Activated effector memory CD4-positive, alpha-beta T cell treated with Interleukin-2 at 50 U/mL for 16 hours (primary cell): ENCODE data around the gene SEMG2.

Experiments used
- DNase-seq: peaks from one replicate; pipeline ENCODE4 v3.0.0-alpha.2; 2020

The SEMG2 gene

DNA sequence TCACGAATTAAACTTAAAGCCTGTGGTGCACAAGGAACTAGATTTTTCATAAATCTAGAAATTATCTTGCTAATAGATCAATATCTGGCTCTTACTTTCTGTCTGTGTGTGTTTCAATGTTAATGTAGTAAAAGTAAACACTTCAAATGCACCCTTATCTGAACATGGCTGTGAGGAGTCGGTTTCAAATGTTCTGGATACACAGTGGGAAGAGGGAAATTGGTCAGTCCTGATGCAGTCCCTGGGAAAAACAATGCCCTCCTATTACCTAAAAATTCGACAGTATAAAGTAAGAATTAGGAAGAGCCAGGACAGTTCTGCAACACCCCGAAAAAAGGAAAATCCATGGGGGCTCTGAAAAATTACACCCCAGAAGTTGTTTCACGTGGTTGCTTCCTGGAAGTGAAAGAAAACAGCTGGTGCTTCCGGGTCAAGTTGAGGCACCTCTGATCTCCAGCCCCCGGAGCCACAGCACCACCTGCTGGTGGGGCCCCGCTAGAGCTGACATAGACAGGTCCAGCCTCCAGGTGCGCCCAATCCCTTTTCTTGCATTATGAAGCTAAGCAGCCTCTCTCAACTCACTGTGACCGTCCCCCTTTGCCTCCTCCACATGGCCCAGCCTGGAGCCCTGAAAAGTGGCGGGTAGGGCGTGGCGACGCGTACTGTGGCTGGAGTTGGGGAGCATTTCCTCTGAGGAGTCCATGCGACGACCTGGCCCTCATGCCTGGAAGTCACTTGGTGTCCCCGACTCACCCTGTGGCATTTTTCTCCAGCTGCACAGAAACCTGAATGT is 8.3 kb downstream of the SEMG2 start:
- DNase-seq = no peak

DNA sequence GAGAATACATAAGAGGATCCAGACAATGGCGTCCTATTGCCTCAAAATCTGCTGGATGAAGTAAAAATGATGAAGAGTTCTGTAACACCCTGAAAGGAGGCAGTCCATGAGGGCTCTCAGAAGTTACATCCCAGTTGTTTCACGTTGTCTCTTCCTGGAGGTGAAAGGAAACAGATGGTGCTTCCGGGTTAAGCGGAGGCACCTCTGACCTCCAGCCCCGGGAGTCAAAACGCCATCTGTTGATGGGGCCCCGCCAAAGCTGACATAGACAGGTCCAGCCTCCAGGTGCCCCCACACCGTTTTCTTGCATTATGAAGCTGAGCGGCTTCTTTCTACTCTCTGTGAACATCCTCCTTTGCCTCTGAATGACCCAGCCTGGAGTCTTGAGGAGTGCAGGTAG is 9.5 kb downstream of the SEMG2 start:
- no peak for DNase-seq

DNA sequence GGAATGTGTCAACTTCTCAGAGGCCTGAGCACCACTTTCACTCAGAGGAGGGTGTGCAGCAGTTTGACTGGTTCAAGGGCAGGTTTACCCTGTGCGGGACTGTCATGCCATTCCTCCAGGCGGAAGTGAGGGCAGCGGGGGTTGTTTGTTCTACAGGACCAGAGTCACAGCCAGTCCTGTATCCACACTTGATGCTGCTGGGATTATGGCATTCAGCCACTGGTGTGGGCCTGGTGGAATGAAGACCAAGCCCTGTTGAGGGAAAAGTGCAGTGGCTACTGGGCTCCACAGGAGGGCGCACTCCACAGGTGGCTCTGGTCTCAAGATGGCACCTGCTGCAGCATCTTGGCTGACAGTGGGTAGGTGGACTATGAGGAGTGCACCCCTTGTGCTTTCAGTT is 14.8 kb downstream of the SEMG2 start:
- DNase-seq = no peak

DNA sequence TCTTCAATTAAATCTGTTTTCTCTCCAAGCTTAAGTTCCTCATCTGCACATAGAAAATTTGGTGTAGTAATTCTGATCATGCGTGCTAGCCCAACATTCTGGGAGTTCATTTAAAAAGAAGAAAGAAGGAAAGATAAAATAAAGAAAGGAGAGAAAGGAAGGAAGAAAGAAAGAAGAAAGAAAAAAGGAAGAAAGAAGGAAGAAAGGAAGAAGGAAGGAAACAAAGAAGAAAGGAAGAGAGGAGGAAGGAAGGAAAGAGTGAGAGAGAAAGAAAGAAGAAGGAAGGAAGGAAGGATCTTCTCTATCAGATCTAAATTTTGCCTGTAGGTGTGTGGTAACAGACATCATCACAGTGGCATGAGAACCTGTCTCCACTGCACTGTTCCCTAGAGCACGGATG is 17.0 kb downstream of the SEMG2 start:
- no peak for DNase-seq

DNA sequence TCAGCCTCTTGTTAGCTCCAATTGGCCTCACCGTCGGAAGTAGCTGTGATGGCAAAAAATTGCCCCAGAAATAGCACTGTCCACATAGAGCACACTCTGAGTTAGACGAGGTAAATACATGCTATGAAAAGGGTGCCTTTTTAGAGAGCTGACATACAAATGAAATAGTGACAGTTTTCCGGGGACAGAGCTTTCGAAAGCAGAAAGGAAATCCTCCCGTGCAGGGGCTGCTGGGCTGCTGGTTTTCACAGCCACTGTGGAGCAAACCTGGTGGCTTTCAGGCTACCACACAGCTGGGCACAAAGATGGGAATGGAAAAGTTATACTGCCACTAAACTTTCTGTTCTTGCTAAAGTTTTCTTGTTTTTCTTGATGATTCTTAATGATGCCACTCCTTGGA is 24.9 kb downstream of the SEMG2 start:
- DNase-seq = no peak

GRCh38 chr20:45247865-45248264 is 26.7 kb downstream of the SEMG2 start:
- no peak for DNase-seq

DNA sequence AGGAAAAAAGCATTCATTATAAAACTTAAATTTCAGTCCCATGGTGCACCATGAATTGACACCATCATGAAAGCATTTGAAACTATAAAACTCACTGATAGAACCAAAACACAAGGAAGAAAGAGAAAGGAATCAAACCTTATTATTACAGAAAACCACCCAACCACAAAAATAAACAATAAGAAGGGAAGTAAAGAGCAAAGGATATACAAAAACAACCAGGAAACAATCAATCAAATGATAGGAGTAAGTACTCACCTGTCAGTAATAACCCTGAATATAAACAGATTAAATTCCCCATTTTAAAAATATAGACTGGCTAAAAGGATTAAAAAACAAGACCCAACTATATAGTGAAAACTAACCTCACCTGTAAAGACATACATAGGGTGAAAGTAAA is 27.4 kb downstream of the SEMG2 start:
- no peak for DNase-seq

DNA sequence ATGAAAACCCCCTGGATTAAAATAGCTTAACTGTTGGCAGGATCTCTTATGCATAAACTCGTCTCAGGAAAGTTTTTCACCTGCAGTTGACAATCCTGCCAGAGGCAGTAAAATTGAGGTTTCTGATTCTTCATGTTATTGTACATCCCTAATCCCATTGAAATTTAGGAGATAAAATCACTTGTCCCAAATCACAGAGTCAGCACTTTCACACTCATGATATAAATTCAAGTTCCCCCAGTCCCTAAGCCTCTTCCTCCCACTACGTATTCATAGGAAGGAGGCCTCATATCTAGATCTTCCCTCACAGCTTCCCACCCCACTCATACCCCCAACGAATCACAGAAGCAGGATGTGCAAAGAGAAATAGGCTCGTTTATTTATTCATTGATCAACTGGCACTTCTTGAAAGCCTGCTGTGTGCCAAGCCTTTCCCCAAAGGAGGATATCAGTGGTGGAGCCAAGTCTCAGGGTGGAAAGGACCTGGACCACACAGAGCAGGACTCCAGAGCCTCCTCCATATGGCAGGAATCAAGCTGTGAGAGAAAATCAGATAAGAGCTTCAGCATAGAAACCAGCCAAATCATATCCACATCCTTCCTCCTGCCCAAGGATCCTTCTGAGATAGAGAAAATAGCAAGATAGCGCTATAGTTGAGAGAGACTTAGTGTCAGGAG is 30.8 kb downstream of the SEMG2 start:
- no peak for DNase-seq

DNA sequence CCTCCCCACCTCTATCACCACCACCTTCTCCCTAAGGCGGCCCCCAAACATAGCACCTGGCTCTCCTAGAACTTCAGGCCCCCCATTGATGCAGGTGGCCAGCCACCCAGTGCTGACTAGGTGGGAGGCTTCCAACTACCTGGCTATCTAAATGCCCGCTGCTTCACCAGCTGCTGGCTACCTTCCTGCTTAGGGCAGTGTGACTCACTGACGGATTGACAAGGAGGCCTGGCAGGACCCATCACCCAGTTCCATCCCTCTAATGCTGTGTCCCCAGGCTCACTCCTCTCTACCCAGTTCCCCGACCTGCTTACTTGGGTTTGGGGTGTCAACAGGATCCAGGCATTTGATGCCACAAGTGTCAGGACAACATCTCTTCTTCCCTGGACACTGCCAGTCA is 32.1 kb downstream of the SEMG2 start:
- no peak for DNase-seq

- no peak for DNase-seq
These were observed 33.5 kb downstream of the SEMG2 start, which contains the start of gene SLPI for GRCh38 chr20:45254383-45255262. Gene SLPI, minus strand, starts transcription at chr20:45254564. Its CDS starts 21 bp downstream, at chr20:45254543.

- DNase-seq = no peak
These were observed 36.0 kb downstream of the SEMG2 start for GRCh38 chr20:45257161-45257560.

GRCh38 chr20:45257711-45258110 is 36.5 kb downstream of the SEMG2 start:
- DNase-seq = no peak

DNA sequence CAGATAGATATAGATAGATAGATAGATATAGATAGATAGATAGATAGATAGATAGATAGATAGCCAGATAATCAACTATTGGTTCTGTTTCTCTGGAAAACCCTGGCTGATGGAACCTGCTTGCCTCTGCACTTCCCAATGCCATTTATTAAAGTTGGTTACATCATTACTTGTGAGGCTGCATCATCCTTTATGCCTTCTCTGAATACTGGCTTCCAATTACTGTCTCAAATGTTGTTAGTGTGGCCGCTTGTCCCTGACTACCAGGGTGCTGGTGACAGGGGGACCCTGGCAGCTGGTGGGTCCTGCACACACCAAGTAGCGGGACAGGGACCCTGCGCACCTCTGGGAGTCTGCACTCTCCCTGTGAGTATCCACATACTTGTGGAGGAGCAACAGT is 37.1 kb downstream of the SEMG2 start:
- DNase-seq = no peak

GRCh38 chr20:45258664-45259063 is 37.5 kb downstream of the SEMG2 start:
- no peak for DNase-seq

DNA sequence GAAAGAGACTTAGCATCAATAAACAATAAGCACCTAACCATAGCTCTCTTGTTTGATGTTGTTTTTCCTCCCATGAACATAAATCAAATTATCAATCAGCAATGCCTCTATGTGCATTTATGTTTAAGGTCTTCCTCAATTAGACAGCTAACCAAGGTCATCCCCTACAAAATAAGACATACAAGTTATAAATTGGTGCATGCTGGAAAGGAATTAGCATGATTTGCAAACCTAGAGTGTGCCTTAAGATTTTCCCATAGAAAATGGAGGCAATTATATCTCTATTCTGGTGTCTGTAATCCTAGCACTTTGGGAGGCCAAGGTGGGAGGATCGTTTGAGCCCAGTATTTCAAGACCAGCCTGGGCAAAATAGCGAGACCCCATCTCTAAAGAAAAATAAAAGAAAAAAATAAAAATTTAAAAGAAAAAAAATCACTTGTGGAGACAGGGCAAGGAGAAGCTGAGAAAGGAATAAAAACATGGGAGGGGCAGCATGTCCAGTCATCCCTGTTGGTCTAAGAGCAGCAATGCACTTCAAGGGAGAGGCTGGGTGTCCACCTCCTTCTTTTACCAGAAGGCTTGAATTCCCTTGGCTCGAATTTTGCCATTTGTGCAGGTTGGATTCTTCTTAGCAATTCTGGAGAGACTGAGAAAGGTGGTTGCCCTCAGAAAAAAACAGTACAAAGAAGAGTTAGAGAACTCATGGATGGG is 42.5 kb downstream of the SEMG2 start:
- no peak for DNase-seq

DNA sequence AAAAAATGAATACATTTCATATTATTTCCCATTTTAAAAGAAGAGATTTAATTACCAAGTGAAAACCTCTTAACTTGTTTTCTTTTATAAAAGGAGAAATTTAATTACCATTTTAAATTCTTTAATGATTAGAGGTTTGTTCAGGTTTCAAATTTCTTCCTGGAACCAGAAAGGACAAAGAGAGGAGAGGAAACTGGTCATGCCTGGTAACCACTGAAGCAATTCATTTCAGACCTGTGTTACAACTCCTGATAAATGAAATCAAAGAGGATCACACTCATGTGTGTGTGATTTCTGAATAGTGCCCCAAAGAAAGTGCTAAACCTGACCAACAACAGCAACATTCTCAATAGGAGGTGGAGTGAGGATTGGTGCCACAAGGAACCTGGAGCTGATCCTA is 45.8 kb downstream of the SEMG2 start:
- DNase-seq = no peak

- no peak for DNase-seq
These were observed 47.4 kb downstream of the SEMG2 start for GRCh38 chr20:45268531-45268930.

DNA sequence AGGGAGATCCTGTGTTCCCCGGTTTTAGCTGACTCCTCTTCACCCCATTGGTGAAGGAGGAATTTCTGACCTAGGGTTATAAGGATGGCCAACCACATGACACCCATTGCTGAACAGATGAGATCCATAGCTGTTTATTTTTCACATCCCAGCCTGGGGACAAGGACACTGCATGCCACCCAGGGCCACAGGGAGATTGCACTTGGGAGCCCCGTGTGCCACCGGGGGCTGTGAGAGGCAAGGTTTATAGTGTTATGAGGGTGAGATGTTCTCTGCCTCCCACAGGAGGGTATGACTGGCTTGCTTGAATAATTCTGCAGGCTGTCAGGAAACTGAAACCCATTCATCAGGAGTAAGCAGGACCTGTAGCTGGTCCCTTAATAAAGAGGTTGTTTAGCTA is 47.9 kb downstream of the SEMG2 start:
- no peak for DNase-seq

DNA sequence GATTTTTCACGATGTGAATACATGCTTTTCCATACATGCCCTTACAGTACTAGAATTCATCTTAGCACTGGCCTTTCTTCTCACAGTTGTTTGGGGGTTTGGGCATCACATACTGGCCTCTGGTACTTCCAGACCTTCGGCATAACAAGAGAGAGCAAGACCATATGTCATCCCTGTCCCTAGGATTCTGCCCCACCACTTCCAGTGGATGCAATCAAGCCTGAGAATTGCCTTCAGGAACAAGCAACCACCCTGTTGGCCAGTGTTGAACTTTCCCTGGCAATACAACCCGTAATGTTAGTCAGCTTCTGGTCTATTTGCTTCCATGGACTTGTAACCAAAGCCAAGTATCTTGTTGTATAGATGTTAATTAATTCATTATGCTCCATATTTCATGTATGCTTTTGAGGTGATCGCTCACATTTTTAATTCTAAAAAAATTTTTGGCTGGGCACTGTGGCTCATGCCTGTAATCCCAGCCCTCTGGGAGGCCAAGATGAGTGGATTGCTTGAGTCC is 48.6 kb downstream of the SEMG2 start:
- no peak for DNase-seq
